PC-9 (cell line): Measurements from ENCODE around the gene TSPEAR.

Source experiments
- EZH2 ChIP-seq: fragments of 200-600 bp; sonication (generic); IDR thresholded peaks from 2 replicates; pipeline ENCODE4 v1.8.0; 2017; ENCODE audit warnings: antibody characterized with exemption, low read depth
- TF ChIP-seq, protein P1 (sequence below): fragments of 200-600 bp; sonication (generic); conservative IDR thresholded peaks from 2 replicates; pipeline ENCODE4 v1.6.1; 2017; ENCODE audit warnings: mixed run types, antibody characterized with exemption, mild to moderate bottlenecking, moderate library complexity

DNA sequence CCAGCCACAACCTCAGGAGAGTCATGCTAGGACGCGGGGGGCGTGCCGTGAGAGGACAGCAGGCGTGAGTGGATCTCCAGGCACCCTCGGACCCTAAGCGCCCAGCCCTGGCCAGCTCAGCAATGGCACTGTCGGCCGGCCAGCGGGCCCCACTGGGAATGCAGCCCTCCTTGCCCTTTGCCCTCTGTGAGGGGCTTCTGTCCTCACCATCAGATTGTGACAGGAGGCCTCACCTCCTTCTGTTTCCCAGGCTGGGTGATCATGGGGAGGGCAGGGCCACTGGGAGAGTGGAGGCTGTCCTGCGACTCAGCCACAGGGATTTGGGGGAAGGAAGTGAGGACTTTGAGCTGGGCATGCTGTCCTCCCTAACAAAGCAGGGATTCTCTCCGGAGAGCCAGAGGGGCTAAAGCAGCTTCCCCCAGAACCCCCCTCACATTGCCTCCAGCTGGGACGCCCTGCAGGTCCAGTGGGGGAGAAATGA lies 262.7 kb downstream of the TSPEAR start:
- TF ChIP-seq, protein P1, sequence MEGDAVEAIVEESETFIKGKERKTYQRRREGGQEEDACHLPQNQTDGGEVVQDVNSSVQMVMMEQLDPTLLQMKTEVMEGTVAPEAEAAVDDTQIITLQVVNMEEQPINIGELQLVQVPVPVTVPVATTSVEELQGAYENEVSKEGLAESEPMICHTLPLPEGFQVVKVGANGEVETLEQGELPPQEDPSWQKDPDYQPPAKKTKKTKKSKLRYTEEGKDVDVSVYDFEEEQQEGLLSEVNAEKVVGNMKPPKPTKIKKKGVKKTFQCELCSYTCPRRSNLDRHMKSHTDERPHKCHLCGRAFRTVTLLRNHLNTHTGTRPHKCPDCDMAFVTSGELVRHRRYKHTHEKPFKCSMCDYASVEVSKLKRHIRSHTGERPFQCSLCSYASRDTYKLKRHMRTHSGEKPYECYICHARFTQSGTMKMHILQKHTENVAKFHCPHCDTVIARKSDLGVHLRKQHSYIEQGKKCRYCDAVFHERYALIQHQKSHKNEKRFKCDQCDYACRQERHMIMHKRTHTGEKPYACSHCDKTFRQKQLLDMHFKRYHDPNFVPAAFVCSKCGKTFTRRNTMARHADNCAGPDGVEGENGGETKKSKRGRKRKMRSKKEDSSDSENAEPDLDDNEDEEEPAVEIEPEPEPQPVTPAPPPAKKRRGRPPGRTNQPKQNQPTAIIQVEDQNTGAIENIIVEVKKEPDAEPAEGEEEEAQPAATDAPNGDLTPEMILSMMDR: no peak
- TF ChIP-seq EZH2: no peak
